B cell (primary cell): ENCODE results near the gene CTTN.

ENCODE experiments used
- CTCF ChIP-seq: fragments of 200-600 bp; IDR thresholded peaks from one replicate; pipeline ENCODE4 v1.8.0; 2022; ENCODE audit warnings: antibody characterized with exemption, mild to moderate bottlenecking
- EZH2 ChIP-seq: IDR thresholded peaks from 2 replicates; pipeline ENCODE4 v1.6.1; 2012; ENCODE audit warnings: borderline replicate concordance, low read depth, mild to moderate bottlenecking, moderate library complexity, low read length; ENCODE audit not compliant: insufficient read depth, poor library complexity, severe bottlenecking

- TF ChIP-seq CTCF (no peak), EZH2 (no peak)
Measured at GRCh38 chr11:70424765-70425344, 26.5 kb downstream of the CTTN start.
